HepG2 (cell line): Measurements from ENCODE around the gene ARHGEF12. TPM values are rescaled to one million over a fixed set of nuclear protein-coding genes. Genes with fewer than 3 reads are reported as not detected.

Experiments used
- CHD4 ChIP-seq: fragments of 200-600 bp; sonication (generic); IDR thresholded peaks from 2 replicates; pipeline ENCODE4 v1.7.0; 2017; ENCODE audit warnings: mild to moderate bottlenecking, low read length, borderline replicate concordance
- EHMT2 ChIP-seq: fragments of 200-600 bp; sonication (generic); IDR thresholded peaks from 2 replicates; pipeline ENCODE4 v1.7.0; 2017; ENCODE audit warnings: antibody characterized with exemption, low read depth, low read length, borderline replicate concordance
- GZF1 ChIP-seq: sonication (generic); formaldehyde crosslinking; IDR thresholded peaks from 2 replicates; pipeline ENCODE4 v1.5.1; 2020; ENCODE audit warnings: mild to moderate bottlenecking, missing genetic modification reagents
- HDAC2 ChIP-seq: sonication (generic); formaldehyde crosslinking; IDR thresholded peaks from 2 replicates; pipeline ENCODE4 v1.4.0; 2020; ENCODE audit warnings: missing genetic modification reagents
- HNRNPL ChIP-seq: fragments of 200-400 bp; formaldehyde crosslinking; IDR thresholded peaks from 2 replicates; pipeline ENCODE4 v1.6.1; 2017; ENCODE audit warnings: mild to moderate bottlenecking, low read depth, low read length
- KLF15 ChIP-seq: sonication (generic); formaldehyde crosslinking; IDR thresholded peaks from 2 replicates; pipeline ENCODE4 v1.8.1; 2023; ENCODE audit warnings: borderline replicate concordance, mild to moderate bottlenecking, inconsistent platforms, missing genetic modification reagents, mixed read lengths
- MIXL1 ChIP-seq: IDR thresholded peaks from 2 replicates; pipeline ENCODE4 v1.6.1; 2016
- SRSF4 ChIP-seq: fragments of 200-400 bp; formaldehyde crosslinking; IDR thresholded peaks from one replicate; pipeline ENCODE4 v1.6.1; 2018; ENCODE audit warnings: mild to moderate bottlenecking, low read depth, low read length, moderate library complexity; ENCODE audit not compliant: poor library complexity, severe bottlenecking
- SYNCRIP ChIP-seq: fragments of 200-400 bp; formaldehyde crosslinking; IDR thresholded peaks from 2 replicates; pipeline ENCODE4 v1.6.1; 2018; ENCODE audit warnings: mild to moderate bottlenecking, low read depth, low read length; ENCODE audit not compliant: insufficient read depth
- TOPORS ChIP-seq: sonication (generic); formaldehyde crosslinking; IDR thresholded peaks from 2 replicates; pipeline ENCODE4 v1.8.0; 2023; ENCODE audit warnings: mild to moderate bottlenecking, missing genetic modification reagents
- ZKSCAN5 ChIP-seq: sonication (generic); formaldehyde crosslinking; IDR thresholded peaks from 2 replicates; pipeline ENCODE4 v1.5.1; 2020; ENCODE audit warnings: mild to moderate bottlenecking, missing genetic modification reagents
- ZNF121 ChIP-seq: sonication (generic); formaldehyde crosslinking; IDR thresholded peaks from 2 replicates; pipeline ENCODE4 v1.5.0; 2020; ENCODE audit warnings: mild to moderate bottlenecking, missing genetic modification reagents
- ZNF20 ChIP-seq: sonication (generic); formaldehyde crosslinking; IDR thresholded peaks from 2 replicates; pipeline ENCODE4 v1.4.0; 2020; ENCODE audit warnings: mild to moderate bottlenecking, moderate library complexity, missing genetic modification reagents
- ZNF232 ChIP-seq: sonication (generic); formaldehyde crosslinking; IDR thresholded peaks from 2 replicates; pipeline ENCODE4 v1.4.0; 2020; ENCODE audit warnings: missing genetic modification reagents, borderline replicate concordance
- ZNF24 ChIP-seq: fragments of 450-650 bp; IDR thresholded peaks from 2 replicates; pipeline ENCODE4 v1.6.1; 2017; ENCODE audit warnings: antibody characterized with exemption, mild to moderate bottlenecking
- ZNF274 ChIP-seq: sonication (generic); formaldehyde crosslinking; IDR thresholded peaks from 2 replicates; pipeline ENCODE4 v1.5.1; 2020; ENCODE audit warnings: mild to moderate bottlenecking, missing genetic modification reagents
- ZNF383 ChIP-seq: sonication (generic); formaldehyde crosslinking; IDR thresholded peaks from 2 replicates; pipeline ENCODE4 v1.4.0; 2020; ENCODE audit warnings: missing genetic modification reagents, mild to moderate bottlenecking, borderline replicate concordance
- ZNF468 ChIP-seq: sonication (generic); formaldehyde crosslinking; IDR thresholded peaks from 2 replicates; pipeline ENCODE4 v1.8.0; 2022; ENCODE audit warnings: mild to moderate bottlenecking, moderate library complexity, missing genetic modification reagents
- ZNF550 ChIP-seq: sonication (generic); formaldehyde crosslinking; IDR thresholded peaks from 2 replicates; pipeline ENCODE4 v1.4.0; 2020; ENCODE audit warnings: mild to moderate bottlenecking, missing genetic modification reagents, borderline replicate concordance
- ZNF567 ChIP-seq: sonication (generic); formaldehyde crosslinking; IDR thresholded peaks from 2 replicates; pipeline ENCODE4 v1.8.1; 2023; ENCODE audit warnings: mild to moderate bottlenecking, missing genetic modification reagents, borderline replicate concordance
- ZNF772 ChIP-seq: sonication (generic); formaldehyde crosslinking; IDR thresholded peaks from 2 replicates; pipeline ENCODE4 v1.5.0; 2020; ENCODE audit warnings: mild to moderate bottlenecking, missing genetic modification reagents
- ZNF816 ChIP-seq: sonication (generic); formaldehyde crosslinking; IDR thresholded peaks from 2 replicates; pipeline ENCODE4 v1.8.0; 2022; ENCODE audit warnings: missing genetic modification reagents, mild to moderate bottlenecking, borderline replicate concordance
- polyA plus RNA-seq, 8 experiments: library from polyadenylated mRNA; depleted of rRNA in 3 of 8; stranded (reverse) in 7 of 8; unstranded in 1 of 8; fragments of >200 nt; fragmentation: Illumina TruSeq in 4 of 8; extraction: Trizol in 4 of 8; gene quantifications; 2 replicates each; pipeline versions ENCODE4 v1.2.1 to v1.2.3, GENCODE V29; 2011 to 2016; ENCODE audit warnings: low read depth in 4 of 8, missing spikeins in 1 of 8, mixed read lengths in 1 of 8; ENCODE audit not compliant: insufficient read depth in 1 of 8
- total RNA-seq, 5 experiments: library from RNA; depleted of rRNA; stranded (reverse); fragments of >200 nt; fragmentation: Illumina TruSeq; extraction: Trizol; gene quantifications; 2 replicates each; pipeline ENCODE4 v1.2.3, GENCODE V29; 2016; ENCODE audit warnings: low read depth in 1 of 5
- TF ChIP-seq, protein P1 (sequence below): sonication (generic); formaldehyde crosslinking; IDR thresholded peaks from 2 replicates; pipeline ENCODE4 v1.8.1; 2023; ENCODE audit warnings: mild to moderate bottlenecking, missing genetic modification reagents
- TF ChIP-seq, protein P2 (sequence below): IDR thresholded peaks from 2 replicates; pipeline ENCODE4 v1.6.1; 2016; ENCODE audit warnings: mild to moderate bottlenecking
- TF ChIP-seq, protein P3 (sequence below): sonication (generic); formaldehyde crosslinking; IDR thresholded peaks from 2 replicates; pipeline ENCODE4 v1.4.0; 2020; ENCODE audit warnings: missing genetic modification reagents
- TF ChIP-seq, protein P4 (sequence below): sonication (generic); formaldehyde crosslinking; IDR thresholded peaks from 2 replicates; pipeline ENCODE4 v1.8.1; 2023; ENCODE audit warnings: mild to moderate bottlenecking, missing genetic modification reagents, borderline replicate concordance

ARHGEF12 gene
- total and polyA plus RNA-seq, 2 of the 13 experiments (the other 11 are each of a cell fraction or from before 2014, with no cell fraction given): 17.9 to 54.4 TPM

DNA sequence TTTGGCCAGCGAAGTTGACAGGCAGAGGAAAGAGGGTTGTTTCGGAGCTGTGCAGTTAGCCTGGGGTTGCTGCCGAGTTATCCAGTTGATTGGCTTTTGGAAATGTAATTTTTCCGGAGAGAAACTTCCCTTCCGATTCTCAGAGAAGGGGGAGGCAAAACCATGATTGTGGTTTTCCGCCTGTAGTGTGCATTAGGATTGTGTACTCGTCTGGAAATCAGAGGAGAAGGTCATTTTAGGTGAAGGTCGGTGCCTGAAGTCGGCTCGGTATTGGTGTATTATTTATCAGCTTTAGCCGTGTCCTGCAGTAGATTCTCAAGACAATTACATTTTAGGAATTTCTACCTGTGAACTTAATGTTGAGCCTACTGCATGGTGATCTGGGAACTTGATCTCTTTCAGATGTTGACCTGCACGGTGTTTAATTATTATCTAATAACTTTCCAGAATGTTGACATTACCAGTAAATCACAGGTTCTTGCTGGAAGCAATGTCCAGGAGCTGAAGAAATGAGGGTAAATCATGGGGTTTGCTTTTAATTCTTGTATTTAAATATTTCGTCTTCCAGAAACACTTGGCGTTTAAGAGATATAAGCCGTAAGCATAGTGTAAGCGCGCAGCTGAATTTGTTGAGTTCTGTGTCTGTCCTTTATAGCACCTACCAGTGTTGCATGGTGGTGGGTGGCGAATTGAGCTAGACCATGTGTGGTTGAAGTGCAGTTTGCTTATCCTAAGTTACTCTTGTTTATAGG lies 1.3 kb downstream of the ARHGEF12 start (continued):
- TF ChIP-seq, protein P1, sequence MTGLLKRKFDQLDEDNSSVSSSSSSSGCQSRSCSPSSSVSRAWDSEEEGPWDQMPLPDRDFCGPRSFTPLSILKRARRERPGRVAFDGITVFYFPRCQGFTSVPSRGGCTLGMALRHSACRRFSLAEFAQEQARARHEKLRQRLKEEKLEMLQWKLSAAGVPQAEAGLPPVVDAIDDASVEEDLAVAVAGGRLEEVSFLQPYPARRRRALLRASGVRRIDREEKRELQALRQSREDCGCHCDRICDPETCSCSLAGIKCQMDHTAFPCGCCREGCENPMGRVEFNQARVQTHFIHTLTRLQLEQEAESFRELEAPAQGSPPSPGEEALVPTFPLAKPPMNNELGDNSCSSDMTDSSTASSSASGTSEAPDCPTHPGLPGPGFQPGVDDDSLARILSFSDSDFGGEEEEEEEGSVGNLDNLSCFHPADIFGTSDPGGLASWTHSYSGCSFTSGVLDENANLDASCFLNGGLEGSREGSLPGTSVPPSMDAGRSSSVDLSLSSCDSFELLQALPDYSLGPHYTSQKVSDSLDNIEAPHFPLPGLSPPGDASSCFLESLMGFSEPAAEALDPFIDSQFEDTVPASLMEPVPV (CRISPR knock-in tag): no peak
- TF ChIP-seq ZNF772 (CRISPR knock-in tag) (no peak), SRSF4 (no peak), ZNF383 (no peak), HDAC2 (CRISPR knock-in tag) (peak; percentile 29), ZNF816 (CRISPR knock-in tag) (no peak), CHD4 (no peak), HNRNPL (no peak), ZNF468 (no peak), SYNCRIP (no peak), ZNF20 (CRISPR knock-in tag) (no peak), ZNF24 (no peak), ZNF274 (CRISPR knock-in tag) (0 out of 2 replicates have a peak, but pooled peaks have one; percentile 41), ZNF121 (CRISPR knock-in tag) (no peak), ZNF232 (no peak), GZF1 (peak; percentile 98), EHMT2 (no peak), MIXL1 (peak; percentile 23; the same call in 1 of the 2 replicates), ZKSCAN5 (CRISPR knock-in tag) (no peak), KLF15 (CRISPR knock-in tag) (no peak), ZNF567 (CRISPR knock-in tag) (no peak), TOPORS (CRISPR knock-in tag) (no peak), ZNF550 (CRISPR knock-in tag) (no peak)
- TF ChIP-seq, protein P2, sequence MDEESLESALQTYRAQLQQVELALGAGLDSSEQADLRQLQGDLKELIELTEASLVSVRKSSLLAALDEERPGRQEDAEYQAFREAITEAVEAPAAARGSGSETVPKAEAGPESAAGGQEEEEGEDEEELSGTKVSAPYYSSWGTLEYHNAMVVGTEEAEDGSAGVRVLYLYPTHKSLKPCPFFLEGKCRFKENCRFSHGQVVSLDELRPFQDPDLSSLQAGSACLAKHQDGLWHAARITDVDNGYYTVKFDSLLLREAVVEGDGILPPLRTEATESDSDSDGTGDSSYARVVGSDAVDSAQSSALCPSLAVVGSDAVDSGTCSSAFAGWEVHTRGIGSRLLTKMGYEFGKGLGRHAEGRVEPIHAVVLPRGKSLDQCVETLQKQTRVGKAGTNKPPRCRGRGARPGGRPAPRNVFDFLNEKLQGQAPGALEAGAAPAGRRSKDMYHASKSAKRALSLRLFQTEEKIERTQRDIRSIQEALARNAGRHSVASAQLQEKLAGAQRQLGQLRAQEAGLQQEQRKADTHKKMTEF (CRISPR knock-in tag): no peak
- TF ChIP-seq, protein P3, sequence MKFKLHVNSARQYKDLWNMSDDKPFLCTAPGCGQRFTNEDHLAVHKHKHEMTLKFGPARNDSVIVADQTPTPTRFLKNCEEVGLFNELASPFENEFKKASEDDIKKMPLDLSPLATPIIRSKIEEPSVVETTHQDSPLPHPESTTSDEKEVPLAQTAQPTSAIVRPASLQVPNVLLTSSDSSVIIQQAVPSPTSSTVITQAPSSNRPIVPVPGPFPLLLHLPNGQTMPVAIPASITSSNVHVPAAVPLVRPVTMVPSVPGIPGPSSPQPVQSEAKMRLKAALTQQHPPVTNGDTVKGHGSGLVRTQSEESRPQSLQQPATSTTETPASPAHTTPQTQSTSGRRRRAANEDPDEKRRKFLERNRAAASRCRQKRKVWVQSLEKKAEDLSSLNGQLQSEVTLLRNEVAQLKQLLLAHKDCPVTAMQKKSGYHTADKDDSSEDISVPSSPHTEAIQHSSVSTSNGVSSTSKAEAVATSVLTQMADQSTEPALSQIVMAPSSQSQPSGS (CRISPR knock-in tag): no peak
- TF ChIP-seq, protein P4, sequence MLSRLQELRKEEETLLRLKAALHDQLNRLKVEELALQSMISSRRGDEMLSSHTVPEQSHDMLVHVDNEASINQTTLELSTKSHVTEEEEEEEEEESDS (CRISPR knock-in tag): no peak
